HepG2 (cell line): Measurements from ENCODE around the gene NOP9. TPM values are rescaled to one million over a fixed set of nuclear protein-coding genes. Genes with fewer than 3 reads are reported as not detected.

ENCODE experiments used
- ATF1 ChIP-seq: IDR thresholded peaks from 2 replicates; pipeline ENCODE4 v1.6.1; 2016; ENCODE audit warnings: mild to moderate bottlenecking, control low read depth
- CEBPG ChIP-seq: IDR thresholded peaks from 2 replicates; pipeline ENCODE4 v1.6.1; 2016
- ETS1 ChIP-seq: sonication (generic); formaldehyde crosslinking; IDR thresholded peaks from 2 replicates; pipeline ENCODE4 v1.4.0; 2020; ENCODE audit warnings: missing genetic modification reagents
- ETV5 ChIP-seq: IDR thresholded peaks from 2 replicates; pipeline ENCODE4 v1.6.1; 2018; ENCODE audit warnings: missing biosample characterization, missing genetic modification reagents, inconsistent platforms, borderline replicate concordance
- FOXK1 ChIP-seq: sonication (generic); formaldehyde crosslinking; IDR thresholded peaks from 2 replicates; pipeline ENCODE4 v1.4.0; 2020; ENCODE audit warnings: low read depth, missing genetic modification reagents, borderline replicate concordance
- FOXP4 ChIP-seq: sonication (generic); formaldehyde crosslinking; IDR thresholded peaks from 2 replicates; pipeline ENCODE4 v1.4.0; 2020; ENCODE audit warnings: missing genetic modification reagents
- GATAD1 ChIP-seq: IDR thresholded peaks from 2 replicates; pipeline ENCODE4 v1.6.1; 2016; ENCODE audit warnings: missing genetic modification reagents, missing compliant biosample characterization
- HOMEZ ChIP-seq: IDR thresholded peaks from 2 replicates; pipeline ENCODE4 v1.6.1; 2016; ENCODE audit warnings: low read depth
- KAT7 ChIP-seq: IDR thresholded peaks from 2 replicates; pipeline ENCODE4 v1.6.1; 2018; ENCODE audit warnings: borderline replicate concordance, missing compliant biosample characterization
- MIER3 ChIP-seq: IDR thresholded peaks from 2 replicates; pipeline ENCODE4 v1.6.1; 2016; ENCODE audit warnings: missing compliant biosample characterization, borderline replicate concordance
- MLXIP ChIP-seq: sonication (generic); formaldehyde crosslinking; IDR thresholded peaks from 2 replicates; pipeline ENCODE4 v1.9.0; 2021; ENCODE audit warnings: missing genetic modification reagents, borderline replicate concordance
- RAD21 ChIP-seq: fragments of 450-650 bp; formaldehyde crosslinking; IDR thresholded peaks from 2 replicates; pipeline ENCODE4 v1.5.0; 2020; ENCODE audit warnings: mild to moderate bottlenecking
- SAP130 ChIP-seq: IDR thresholded peaks from 2 replicates; pipeline ENCODE4 v1.6.1; 2016; ENCODE audit warnings: low read depth
- SOX6 ChIP-seq, 2 experiments: fragments of 450-650 bp in 1 of 2; sonication (generic) in 1 of 2; formaldehyde crosslinking in 1 of 2; IDR thresholded peaks; 2 replicates each; pipeline versions ENCODE4 v1.4.0 to v1.6.1; 2017 to 2020; ENCODE audit warnings: antibody characterized with exemption in 1 of 2, mild to moderate bottlenecking in 1 of 2, missing genetic modification reagents in 1 of 2
- SPEN ChIP-seq: sonication (generic); formaldehyde crosslinking; IDR thresholded peaks from 2 replicates; pipeline ENCODE4 v1.5.1; 2020; ENCODE audit warnings: low read depth, mild to moderate bottlenecking, missing genetic modification reagents
- U2AF2 ChIP-seq: fragments of 200-400 bp; formaldehyde crosslinking; IDR thresholded peaks from 2 replicates; pipeline ENCODE4 v1.6.1; 2017; ENCODE audit warnings: low read depth, mild to moderate bottlenecking, low read length
- ZBTB49 ChIP-seq: sonication (generic); formaldehyde crosslinking; IDR thresholded peaks from 2 replicates; pipeline ENCODE4 v1.4.0; 2020; ENCODE audit warnings: missing genetic modification reagents, borderline replicate concordance
- ZNF740 ChIP-seq: sonication (generic); formaldehyde crosslinking; IDR thresholded peaks from 2 replicates; pipeline ENCODE4 v1.4.0; 2020; ENCODE audit warnings: missing genetic modification reagents
- polyA plus RNA-seq, 8 experiments: library from polyadenylated mRNA; depleted of rRNA in 3 of 8; stranded (reverse) in 7 of 8; unstranded in 1 of 8; fragments of >200 nt; fragmentation: Illumina TruSeq in 4 of 8; extraction: Trizol in 4 of 8; gene quantifications; 2 replicates each; pipeline versions ENCODE4 v1.2.1 to v1.2.3, GENCODE V29; 2011 to 2016; ENCODE audit warnings: low read depth in 4 of 8, missing spikeins in 1 of 8, mixed read lengths in 1 of 8; ENCODE audit not compliant: insufficient read depth in 1 of 8
- total RNA-seq, 5 experiments: library from RNA; depleted of rRNA; stranded (reverse); fragments of >200 nt; fragmentation: Illumina TruSeq; extraction: Trizol; gene quantifications; 2 replicates each; pipeline ENCODE4 v1.2.3, GENCODE V29; 2016; ENCODE audit warnings: low read depth in 1 of 5

NOP9 gene
- total and polyA plus RNA-seq, 2 of the 13 experiments (the other 11 are each of a cell fraction or from before 2014, with no cell fraction given), result 24.5 to 61.6 TPM

GRCh38 chr14:24297190-24297964, 2.3 kb upstream of the NOP9 start (continued):
- TF ChIP-seq FOXK1 (CRISPR knock-in tag) (peak; percentile 54; the same call in 1 of the 2 replicates), ZBTB49 (CRISPR knock-in tag) (0 out of 2 replicates have a peak, but pooled peaks have one; percentile 22), GATAD1 (CRISPR knock-in tag) (peak; percentile 77; the same call in 1 of the 2 replicates), SPEN (CRISPR knock-in tag) (peak; percentile 56; the same call in 1 of the 2 replicates), SOX6 (IDR thresholded peaks at IDR 0.05) (no peak), SOX6 (CRISPR knock-in tag; IDR thresholded peaks at IDR 0.05) (no peak), KAT7 (CRISPR knock-in tag) (peak; percentile 37; the same call in 1 of the 2 replicates), RAD21 (CRISPR knock-in tag) (peak; percentile 55), ZNF740 (CRISPR knock-in tag) (no peak), CEBPG (CRISPR knock-in tag) (peak; percentile 70), ETV5 (CRISPR knock-in tag) (peak; percentile 37; the same call in 1 of the 2 replicates), MIER3 (peak; percentile 78; the same call in 1 of the 2 replicates), U2AF2 (no peak), ETS1 (CRISPR knock-in tag) (no peak), FOXP4 (CRISPR knock-in tag) (peak; percentile 40; the same call in 1 of the 2 replicates), ATF1 (CRISPR knock-in tag) (no peak), SAP130 (peak; percentile 81), MLXIP (CRISPR knock-in tag) (no peak), HOMEZ (peak; percentile 48; the same call in 1 of the 2 replicates)
